Epithelial cell of proximal tubule (primary cell): Measurements from ENCODE around the gene SERPINB5. TPM values are rescaled to one million over a fixed set of nuclear protein-coding genes. Genes with fewer than 3 reads are reported as not detected.

Source experiments
- DNase-seq: peaks from one replicate; pipeline ENCODE4 v3.0.0-alpha.2; 2011; ENCODE audit warnings: low read depth
- H3K4me3 ChIP-seq: 2 replicates; pipeline ENCODE4 v1.5.1; 2011; ENCODE audit warnings: low read depth, mild to moderate bottlenecking, low read length
- total RNA-seq: library from RNA; depleted of rRNA; stranded (reverse); fragments of >200 nt; gene quantifications from 2 replicates; pipeline ENCODE4 v1.2.3, GENCODE V29; 2015
- TF ChIP-seq, protein P1 (sequence below): conservative IDR thresholded peaks from 2 replicates; pipeline ENCODE4 v1.5.1; 2012; ENCODE audit warnings: low read depth, mild to moderate bottlenecking, low read length

SERPINB5 gene
- total RNA-seq, 1 donor from 2014 or later: 0.17 TPM

DNA sequence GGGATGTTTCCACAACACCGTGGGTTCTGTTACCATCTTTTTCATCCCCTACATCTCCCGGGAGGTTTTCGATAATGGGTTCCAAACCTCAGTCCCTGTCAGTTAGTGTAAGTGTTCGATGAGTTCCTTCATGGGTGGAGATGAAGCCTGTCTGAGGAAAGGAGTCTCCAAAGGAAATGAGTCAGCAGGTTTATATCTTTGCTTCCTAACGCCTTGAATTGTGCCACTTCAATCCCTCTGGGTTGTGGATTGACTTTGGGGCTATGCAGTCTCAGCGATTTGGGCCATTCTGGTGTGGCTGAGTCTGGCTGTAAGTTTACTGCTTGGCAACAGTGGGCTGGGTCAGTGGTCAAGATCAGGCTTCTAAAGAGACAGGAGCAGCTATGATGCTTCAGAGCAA, 1.2 kb downstream of the SERPINB5 start:
- no peak for DNase-seq
- H3K4me3 ChIP-seq: no peak overlapping the region
- TF ChIP-seq, protein P1, sequence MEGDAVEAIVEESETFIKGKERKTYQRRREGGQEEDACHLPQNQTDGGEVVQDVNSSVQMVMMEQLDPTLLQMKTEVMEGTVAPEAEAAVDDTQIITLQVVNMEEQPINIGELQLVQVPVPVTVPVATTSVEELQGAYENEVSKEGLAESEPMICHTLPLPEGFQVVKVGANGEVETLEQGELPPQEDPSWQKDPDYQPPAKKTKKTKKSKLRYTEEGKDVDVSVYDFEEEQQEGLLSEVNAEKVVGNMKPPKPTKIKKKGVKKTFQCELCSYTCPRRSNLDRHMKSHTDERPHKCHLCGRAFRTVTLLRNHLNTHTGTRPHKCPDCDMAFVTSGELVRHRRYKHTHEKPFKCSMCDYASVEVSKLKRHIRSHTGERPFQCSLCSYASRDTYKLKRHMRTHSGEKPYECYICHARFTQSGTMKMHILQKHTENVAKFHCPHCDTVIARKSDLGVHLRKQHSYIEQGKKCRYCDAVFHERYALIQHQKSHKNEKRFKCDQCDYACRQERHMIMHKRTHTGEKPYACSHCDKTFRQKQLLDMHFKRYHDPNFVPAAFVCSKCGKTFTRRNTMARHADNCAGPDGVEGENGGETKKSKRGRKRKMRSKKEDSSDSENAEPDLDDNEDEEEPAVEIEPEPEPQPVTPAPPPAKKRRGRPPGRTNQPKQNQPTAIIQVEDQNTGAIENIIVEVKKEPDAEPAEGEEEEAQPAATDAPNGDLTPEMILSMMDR: no peak

GRCh38 chr18:63479826-63480225, 3.1 kb downstream of the SERPINB5 start:
- no peak for DNase-seq
- TF ChIP-seq, protein P1: no peak
- H3K4me3 ChIP-seq: no peak overlapping the region

DNA sequence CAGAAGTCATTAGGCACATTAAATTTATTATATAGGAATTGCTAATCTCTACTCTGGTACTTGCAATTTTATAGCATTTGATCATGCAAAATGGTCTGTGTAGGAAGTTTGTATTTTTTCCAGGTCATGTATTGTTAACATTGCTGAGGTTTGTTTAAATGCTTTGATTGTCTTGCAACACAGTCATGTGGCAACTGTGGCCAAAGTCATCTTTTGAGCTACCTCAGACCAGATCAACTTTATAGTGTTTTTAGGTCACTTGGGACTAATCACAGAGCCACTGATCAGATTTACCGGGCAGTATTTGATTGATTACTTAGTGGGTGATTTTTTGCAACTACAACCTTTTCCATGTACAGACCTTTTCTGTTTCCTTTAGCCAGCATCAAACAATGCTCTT, 3.7 kb downstream of the SERPINB5 start:
- no peak for DNase-seq
- H3K4me3 ChIP-seq: no peak overlapping the region
- TF ChIP-seq, protein P1: no peak

DNA sequence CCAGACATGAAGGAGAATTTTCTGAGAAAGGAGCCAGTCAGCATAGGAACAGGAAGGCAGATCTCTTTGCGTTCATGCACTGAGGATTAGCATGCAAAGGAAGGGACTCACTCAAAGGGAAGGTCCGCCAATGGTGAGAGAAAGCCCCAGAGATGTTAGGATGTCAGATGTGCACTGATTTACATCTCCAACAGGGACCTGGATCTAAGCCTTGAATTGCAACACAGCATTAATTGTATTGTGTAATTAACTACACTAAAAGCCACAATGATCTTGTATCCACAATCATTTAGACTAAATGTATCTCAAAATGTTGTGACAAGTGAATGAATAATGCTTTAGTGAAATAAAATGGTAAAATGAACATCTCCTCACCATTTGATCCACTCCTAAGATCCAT, 4.2 kb downstream of the SERPINB5 start:
- TF ChIP-seq, protein P1: no peak
- no peak overlapping the region for H3K4me3 ChIP-seq
- DNase-seq: no peak

DNA sequence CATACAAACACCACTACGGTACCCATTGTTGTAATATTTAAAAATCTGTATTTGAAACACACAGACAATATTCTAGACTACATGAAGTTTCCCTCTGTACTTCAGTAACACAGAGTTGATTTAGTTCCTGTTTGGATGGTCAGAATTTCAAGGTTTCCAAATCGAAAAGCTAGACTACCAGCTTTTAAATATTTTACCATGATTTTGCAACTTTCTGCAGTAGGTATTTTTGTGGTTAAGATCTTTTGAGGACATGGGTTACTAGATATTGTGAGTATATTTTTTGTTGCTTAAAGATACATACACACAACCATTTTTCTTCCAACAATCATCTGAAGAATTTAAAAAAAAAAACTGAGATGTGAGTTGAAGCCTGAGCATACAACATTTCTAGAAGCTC, 10.9 kb downstream of the SERPINB5 start:
- DNase-seq: no peak
- TF ChIP-seq, protein P1: no peak
- H3K4me3 ChIP-seq: no peak overlapping the region

DNA sequence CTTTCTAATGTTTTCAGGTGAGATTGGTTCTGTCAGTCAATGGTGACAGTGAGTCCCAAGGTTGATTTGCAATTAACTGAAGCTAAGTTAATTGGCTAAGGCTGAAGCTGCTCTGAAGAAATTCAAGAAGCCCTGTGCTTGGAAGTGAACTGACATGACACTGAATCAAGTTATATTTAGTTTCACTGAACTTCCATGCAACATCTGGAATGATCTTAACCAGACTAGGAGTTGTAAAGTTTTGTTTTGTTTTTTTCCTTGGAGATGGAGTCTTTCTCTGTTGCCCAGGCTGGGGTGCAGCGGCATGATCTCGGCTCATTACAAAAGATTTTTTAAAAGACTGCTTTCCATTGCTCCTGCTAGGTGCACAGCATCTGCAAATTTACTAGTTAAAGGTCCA, 11.4 kb downstream of the SERPINB5 start:
- H3K4me3 ChIP-seq: no peak overlapping the region
- TF ChIP-seq, protein P1: no peak
- no peak for DNase-seq

DNA sequence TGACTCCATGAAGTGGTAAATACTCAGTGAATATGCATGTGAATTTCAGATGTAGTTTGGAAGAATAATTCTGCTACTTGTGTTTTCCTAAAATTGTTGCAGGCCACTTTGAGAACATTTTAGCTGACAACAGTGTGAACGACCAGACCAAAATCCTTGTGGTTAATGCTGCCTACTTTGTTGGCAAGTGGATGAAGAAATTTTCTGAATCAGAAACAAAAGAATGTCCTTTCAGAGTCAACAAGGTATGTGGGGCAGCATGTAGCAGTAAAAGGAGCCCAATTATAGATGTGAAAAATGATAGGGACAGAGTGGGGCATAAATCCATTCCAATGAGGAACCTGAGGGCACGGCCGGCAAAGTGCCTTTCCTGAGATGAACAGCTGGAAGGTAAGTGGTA, 16.1 kb downstream of the SERPINB5 start:
- H3K4me3 ChIP-seq: no peak overlapping the region
- TF ChIP-seq, protein P1: no peak
- DNase-seq: no peak
